Activated naive CD8-positive, alpha-beta T cell treated with anti-CD3 and anti-CD28 coated beads for 36 hours (primary cell): ENCODE data around the gene TDP1. TPM values are rescaled to one million over a fixed set of nuclear protein-coding genes. Genes with fewer than 3 reads are reported as not detected.
A peak's percentile ranks its signal among the peaks of the same experiment; 100 is the strongest.

Source experiments
- DNase-seq: peaks from one replicate; pipeline ENCODE4 v3.0.0; 2021
- H3K27ac Mint-ChIP-seq: one replicate; pipeline ENCODE4 v1.8.0; 2022; ENCODE audit warnings: mild to moderate bottlenecking, moderate library complexity, mixed read lengths
- H3K27me3 Mint-ChIP-seq: one replicate; pipeline ENCODE4 v1.8.0; 2022; ENCODE audit warnings: mild to moderate bottlenecking, mixed read lengths
- H3K36me3 Mint-ChIP-seq: one replicate; pipeline ENCODE4 v1.8.0; 2021; ENCODE audit warnings: mild to moderate bottlenecking, mixed read lengths
- H3K4me1 Mint-ChIP-seq: one replicate; pipeline ENCODE4 v1.8.0; 2021; ENCODE audit warnings: mixed read lengths
- H3K4me3 Mint-ChIP-seq: one replicate; pipeline ENCODE4 v1.8.0; 2022; ENCODE audit warnings: mild to moderate bottlenecking, moderate library complexity, mixed read lengths
- H3K9me3 Mint-ChIP-seq: one replicate; pipeline ENCODE4 v1.8.0; 2022; ENCODE audit warnings: mixed read lengths
- total RNA-seq, 2 experiments: library from RNA; stranded (reverse); gene quantifications; one replicate each; pipeline ENCODE4 v1.2.3, GENCODE V29; 2021

The TDP1 gene
- total RNA-seq, 2 experiments from 2014 or later: 88.4 to 96.8 TPM

GRCh38 chr14:89957791-89958190 lies 2.1 kb downstream of the TDP1 start:
- H3K9me3 Mint-ChIP-seq: peaks cover 9% of the 10 kb centered on the region
- no peak for DNase-seq
- peaks cover 54% of the 10 kb centered on the region for H3K36me3 Mint-ChIP-seq
- peak overlapping the region; percentile 92 for H3K4me3 Mint-ChIP-seq
- H3K27ac Mint-ChIP-seq: peak overlapping the region; percentile 96
- no peaks in the 10 kb centered on the region for H3K27me3 Mint-ChIP-seq
- peaks cover 55% of the 10 kb centered on the region for H3K4me1 Mint-ChIP-seq

- H3K27ac Mint-ChIP-seq: peak overlapping the region; percentile 81
- H3K36me3 Mint-ChIP-seq: peaks cover 66% of the 10 kb centered on the region
- H3K4me1 Mint-ChIP-seq: peaks cover 56% of the 10 kb centered on the region
- no peak for DNase-seq
- H3K9me3 Mint-ChIP-seq: peaks cover 9% of the 10 kb centered on the region
- H3K27me3 Mint-ChIP-seq: no peaks in the 10 kb centered on the region
- no peak overlapping the region for H3K4me3 Mint-ChIP-seq
Measured at GRCh38 chr14:89958966-89959365, 3.2 kb downstream of the TDP1 start.

GRCh38 chr14:89959853-89960445 lies 4.2 kb downstream of the TDP1 start:
- Mint-ChIP-seq H3K4me1 (peaks cover 62% of the 10 kb centered on the region), H3K9me3 (peaks cover 9% of the 10 kb centered on the region), H3K27me3 (no peaks in the 10 kb centered on the region), H3K4me3 (peak overlapping the region; percentile 55), H3K36me3 (peaks cover 72% of the 10 kb centered on the region), H3K27ac (peak overlapping the region; percentile 81)
- no peak for DNase-seq

GRCh38 chr14:89960914-89961313 lies 5.2 kb downstream of the TDP1 start:
- Mint-ChIP-seq H3K36me3 (peaks cover 79% of the 10 kb centered on the region), H3K4me1 (peaks cover 69% of the 10 kb centered on the region), H3K27me3 (no peaks in the 10 kb centered on the region), H3K9me3 (peaks cover 9% of the 10 kb centered on the region), H3K27ac (peak overlapping the region; percentile 81), H3K4me3 (peak overlapping the region; percentile 35)
- no peak for DNase-seq

GRCh38 chr14:89963288-89963978 lies 7.7 kb downstream of the TDP1 start:
- Mint-ChIP-seq H3K9me3 (peaks cover 5% of the 10 kb centered on the region), H3K27ac (no peak overlapping the region), H3K36me3 (peaks cover 64% of the 10 kb centered on the region), H3K27me3 (no peaks in the 10 kb centered on the region), H3K4me1 (peaks cover 54% of the 10 kb centered on the region), H3K4me3 (no peak overlapping the region)
- no peak for DNase-seq

GRCh38 chr14:89965839-89966238 lies 10.1 kb downstream of the TDP1 start:
- no peak overlapping the region for H3K27ac Mint-ChIP-seq
- H3K36me3 Mint-ChIP-seq: peaks cover 59% of the 10 kb centered on the region

GRCh38 chr14:89973234-89973823 lies 17.6 kb downstream of the TDP1 start:
- no peaks in the 10 kb centered on the region for H3K27me3 Mint-ChIP-seq
- H3K9me3 Mint-ChIP-seq: no peaks in the 10 kb centered on the region
- peaks cover 45% of the 10 kb centered on the region for H3K36me3 Mint-ChIP-seq
- H3K4me1 Mint-ChIP-seq: peaks cover 4% of the 10 kb centered on the region
- peak; percentile 32 for DNase-seq
- no peak overlapping the region for H3K4me3 Mint-ChIP-seq
- no peak overlapping the region for H3K27ac Mint-ChIP-seq

More at GRCh38 chr14:89965839-89966238, 10.1 kb downstream of the TDP1 start:
- Mint-ChIP-seq H3K4me1 (peaks cover 37% of the 10 kb centered on the region), H3K27me3 (no peaks in the 10 kb centered on the region), H3K4me3 (no peak overlapping the region), H3K9me3 (peaks cover under 1% of the 10 kb centered on the region)
- DNase-seq: no peak

GRCh38 chr14:89977668-89978067 lies 21.9 kb downstream of the TDP1 start:
- Mint-ChIP-seq H3K36me3 (peaks cover 29% of the 10 kb centered on the region), H3K4me3 (no peak overlapping the region), H3K4me1 (peaks cover 2% of the 10 kb centered on the region), H3K27ac (no peak overlapping the region), H3K27me3 (no peaks in the 10 kb centered on the region), H3K9me3 (no peaks in the 10 kb centered on the region)
- no peak for DNase-seq

- Mint-ChIP-seq H3K36me3 (peaks cover 25% of the 10 kb centered on the region), H3K4me3 (no peak overlapping the region), H3K9me3 (no peaks in the 10 kb centered on the region), H3K27me3 (no peaks in the 10 kb centered on the region), H3K4me1 (peaks cover 2% of the 10 kb centered on the region), H3K27ac (no peak overlapping the region)
- no peak for DNase-seq
Measured at GRCh38 chr14:89978656-89979055, 22.9 kb downstream of the TDP1 start.

- Mint-ChIP-seq H3K36me3 (peaks cover 24% of the 10 kb centered on the region), H3K9me3 (no peaks in the 10 kb centered on the region), H3K4me1 (no peaks in the 10 kb centered on the region), H3K27ac (no peak overlapping the region), H3K27me3 (no peaks in the 10 kb centered on the region), H3K4me3 (no peak overlapping the region)
- no peak for DNase-seq
Measured at GRCh38 chr14:89983375-89983774, 27.6 kb downstream of the TDP1 start.

- Mint-ChIP-seq H3K4me3 (no peak overlapping the region), H3K9me3 (no peaks in the 10 kb centered on the region), H3K4me1 (no peaks in the 10 kb centered on the region), H3K36me3 (peaks cover 27% of the 10 kb centered on the region), H3K27me3 (no peaks in the 10 kb centered on the region), H3K27ac (no peak overlapping the region)
- DNase-seq: no peak
Measured at GRCh38 chr14:89986462-89987160, 30.9 kb downstream of the TDP1 start.

GRCh38 chr14:89987161-89987475 lies 31.4 kb downstream of the TDP1 start:
- H3K4me3 Mint-ChIP-seq: no peak overlapping the region
- peaks cover 24% of the 10 kb centered on the region for H3K36me3 Mint-ChIP-seq
- DNase-seq: no peak
- no peaks in the 10 kb centered on the region for H3K4me1 Mint-ChIP-seq
- no peaks in the 10 kb centered on the region for H3K9me3 Mint-ChIP-seq
- no peak overlapping the region for H3K27ac Mint-ChIP-seq
- H3K27me3 Mint-ChIP-seq: no peaks in the 10 kb centered on the region

- H3K27me3 Mint-ChIP-seq: no peaks in the 10 kb centered on the region
- H3K36me3 Mint-ChIP-seq: peaks cover 27% of the 10 kb centered on the region
- no peak for DNase-seq
- no peaks in the 10 kb centered on the region for H3K4me1 Mint-ChIP-seq
- no peaks in the 10 kb centered on the region for H3K9me3 Mint-ChIP-seq
- H3K4me3 Mint-ChIP-seq: no peak overlapping the region
- H3K27ac Mint-ChIP-seq: no peak overlapping the region
Measured at GRCh38 chr14:89988787-89989186, 33.1 kb downstream of the TDP1 start.

- H3K4me3 Mint-ChIP-seq: no peak overlapping the region
- H3K4me1 Mint-ChIP-seq: no peaks in the 10 kb centered on the region
- no peak for DNase-seq
- peaks cover 27% of the 10 kb centered on the region for H3K36me3 Mint-ChIP-seq
- H3K27ac Mint-ChIP-seq: no peak overlapping the region
- H3K27me3 Mint-ChIP-seq: no peaks in the 10 kb centered on the region
- H3K9me3 Mint-ChIP-seq: no peaks in the 10 kb centered on the region
Measured at GRCh38 chr14:89990218-89990617, 34.5 kb downstream of the TDP1 start.

GRCh38 chr14:89990623-89991275 lies 35.0 kb downstream of the TDP1 start:
- no peaks in the 10 kb centered on the region for H3K9me3 Mint-ChIP-seq
- H3K27ac Mint-ChIP-seq: no peak overlapping the region
- H3K36me3 Mint-ChIP-seq: peaks cover 31% of the 10 kb centered on the region
- H3K27me3 Mint-ChIP-seq: no peaks in the 10 kb centered on the region
- no peaks in the 10 kb centered on the region for H3K4me1 Mint-ChIP-seq
- no peak for DNase-seq
- no peak overlapping the region for H3K4me3 Mint-ChIP-seq
